22Rv1 (cell line): Measurements from ENCODE around the gene MTNR1B.

ENCODE experiments used
- ZFX ChIP-seq: fragments of 450-650 bp; IDR thresholded peaks from 2 replicates; pipeline ENCODE4 v1.6.1; 2017; ENCODE audit warnings: antibody characterized with exemption, borderline replicate concordance
- TF ChIP-seq, protein P1 (sequence below): fragments of 450-650 bp; IDR thresholded peaks from 2 replicates; pipeline ENCODE4 v1.5.1; 2017; ENCODE audit warnings: mild to moderate bottlenecking

DNA sequence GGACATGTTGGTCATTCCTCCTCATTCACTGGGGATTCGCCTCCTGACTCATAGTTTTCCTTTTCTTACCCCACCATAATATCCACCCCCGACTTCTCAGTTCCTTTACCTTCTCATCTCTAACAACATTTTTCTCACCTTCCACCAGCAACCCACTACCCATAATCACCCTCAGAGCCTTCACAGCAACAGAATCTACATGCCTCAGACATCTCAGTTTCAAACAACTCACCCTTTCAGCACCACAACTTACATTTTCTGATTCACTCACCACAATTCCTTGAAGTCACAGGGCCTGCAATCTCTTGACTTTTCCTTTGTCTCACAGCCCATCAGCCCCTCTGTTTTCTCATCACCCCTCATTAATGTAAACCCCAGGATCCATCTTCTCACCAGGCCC is 2.3 kb upstream of the MTNR1B start:
- TF ChIP-seq, protein P1, sequence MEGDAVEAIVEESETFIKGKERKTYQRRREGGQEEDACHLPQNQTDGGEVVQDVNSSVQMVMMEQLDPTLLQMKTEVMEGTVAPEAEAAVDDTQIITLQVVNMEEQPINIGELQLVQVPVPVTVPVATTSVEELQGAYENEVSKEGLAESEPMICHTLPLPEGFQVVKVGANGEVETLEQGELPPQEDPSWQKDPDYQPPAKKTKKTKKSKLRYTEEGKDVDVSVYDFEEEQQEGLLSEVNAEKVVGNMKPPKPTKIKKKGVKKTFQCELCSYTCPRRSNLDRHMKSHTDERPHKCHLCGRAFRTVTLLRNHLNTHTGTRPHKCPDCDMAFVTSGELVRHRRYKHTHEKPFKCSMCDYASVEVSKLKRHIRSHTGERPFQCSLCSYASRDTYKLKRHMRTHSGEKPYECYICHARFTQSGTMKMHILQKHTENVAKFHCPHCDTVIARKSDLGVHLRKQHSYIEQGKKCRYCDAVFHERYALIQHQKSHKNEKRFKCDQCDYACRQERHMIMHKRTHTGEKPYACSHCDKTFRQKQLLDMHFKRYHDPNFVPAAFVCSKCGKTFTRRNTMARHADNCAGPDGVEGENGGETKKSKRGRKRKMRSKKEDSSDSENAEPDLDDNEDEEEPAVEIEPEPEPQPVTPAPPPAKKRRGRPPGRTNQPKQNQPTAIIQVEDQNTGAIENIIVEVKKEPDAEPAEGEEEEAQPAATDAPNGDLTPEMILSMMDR = no peak
- TF ChIP-seq ZFX = no peak
